HG02943 (cell line): ENCODE data around the gene GOLGA8A.
"Not testable (repeated sequence)": the region's sequence is repeated elsewhere in the genome, so short reads cannot be mapped to it uniquely, and the experiment has no call there.

Experiments used
- ATAC-seq: cut with Tn5 transposase; IDR thresholded peaks from one replicate; pipeline ENCODE4 v1.9.1; 2021; ENCODE audit warnings: mild to moderate bottlenecking, low read depth, moderate library complexity; ENCODE audit not compliant: unreplicated experiment

The GOLGA8A gene, protein sequence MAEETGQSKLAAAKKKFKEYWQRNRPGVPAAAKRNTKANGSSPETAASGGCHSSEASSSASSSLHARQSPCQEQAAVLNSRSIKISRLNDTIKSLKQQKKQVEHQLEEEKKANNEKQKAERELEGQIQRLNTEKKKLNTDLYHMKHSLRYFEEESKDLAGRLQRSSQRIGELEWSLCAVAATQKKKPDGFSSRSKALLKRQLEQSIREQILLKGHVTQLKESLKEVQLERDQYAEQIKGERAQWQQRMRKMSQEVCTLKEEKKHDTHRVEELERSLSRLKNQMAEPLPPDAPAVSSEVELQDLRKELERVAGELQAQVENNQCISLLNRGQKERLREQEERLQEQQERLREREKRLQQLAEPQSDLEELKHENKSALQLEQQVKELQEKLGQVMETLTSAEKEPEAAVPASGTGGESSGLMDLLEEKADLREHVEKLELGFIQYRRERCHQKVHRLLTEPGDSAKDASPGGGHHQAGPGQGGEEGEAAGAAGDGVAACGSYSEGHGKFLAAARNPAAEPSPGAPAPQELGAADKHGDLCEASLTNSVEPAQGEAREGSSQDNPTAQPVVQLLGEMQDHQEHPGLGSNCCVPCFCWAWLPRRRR

DNA sequence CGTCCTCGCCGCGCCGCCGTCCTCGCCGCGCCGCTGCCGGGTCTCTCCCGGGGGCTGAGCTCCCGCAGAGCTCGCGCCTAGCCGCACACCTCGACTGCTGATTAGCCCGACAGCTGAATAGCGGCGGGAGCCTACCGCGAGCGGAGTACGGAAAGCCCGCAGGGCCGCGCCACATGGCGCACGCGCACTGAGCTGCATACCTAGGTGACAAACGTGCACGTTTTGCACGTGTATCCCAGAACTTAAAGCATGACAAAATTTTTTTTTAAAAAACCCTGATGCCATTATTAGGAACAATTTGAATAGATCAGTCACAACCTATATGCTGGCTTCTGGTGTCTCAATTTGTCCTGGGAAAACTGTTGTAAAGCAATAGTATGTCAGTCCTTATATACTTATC, at the start of gene GOLGA8A:
GOLGA8A (minus strand) TSS at position 122 of the 400 bp plus-strand sequence. CDS start 48,117 bp downstream, outside the sequence.
- peak; percentile 59 for ATAC-seq

DNA sequence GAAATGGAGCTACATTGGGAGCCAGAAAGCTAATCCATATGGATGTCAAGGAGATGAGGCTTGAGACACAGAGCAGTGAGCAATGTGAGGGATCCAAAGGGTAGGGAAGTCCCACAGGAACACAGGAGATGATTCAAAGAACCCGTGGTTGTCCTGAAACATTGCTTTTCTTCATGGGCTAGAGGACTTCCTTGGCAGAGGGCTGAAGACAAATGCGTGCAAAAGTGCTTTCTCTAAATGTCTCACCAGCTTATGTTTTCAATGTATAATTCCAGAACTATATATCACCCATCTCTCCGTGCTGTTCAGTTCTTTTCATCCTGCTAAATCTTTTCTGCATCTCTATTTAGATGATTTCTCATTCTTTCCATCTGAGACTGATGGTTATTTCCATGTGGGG, 46.0 kb upstream of the GOLGA8A start:
- ATAC-seq, result no peak

DNA sequence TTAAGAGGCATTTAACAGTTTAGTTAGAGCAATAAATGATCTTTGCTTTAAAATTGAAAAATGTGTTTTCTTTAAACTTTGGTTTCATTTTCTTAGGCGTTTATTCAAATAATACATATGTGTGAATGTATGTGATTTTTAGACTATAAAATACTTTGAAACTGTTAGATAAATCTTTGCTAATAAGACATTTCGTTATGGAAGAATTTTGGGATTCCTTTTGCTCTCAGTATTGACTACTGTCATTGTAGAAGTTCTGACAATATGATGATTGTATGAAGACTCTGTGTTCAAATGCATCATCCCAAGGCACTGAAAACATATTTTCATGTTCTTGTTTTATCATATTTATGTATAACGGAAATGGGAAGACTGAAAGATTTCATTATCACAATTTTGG, 43.8 kb upstream of the GOLGA8A start:
- no peak for ATAC-seq

DNA sequence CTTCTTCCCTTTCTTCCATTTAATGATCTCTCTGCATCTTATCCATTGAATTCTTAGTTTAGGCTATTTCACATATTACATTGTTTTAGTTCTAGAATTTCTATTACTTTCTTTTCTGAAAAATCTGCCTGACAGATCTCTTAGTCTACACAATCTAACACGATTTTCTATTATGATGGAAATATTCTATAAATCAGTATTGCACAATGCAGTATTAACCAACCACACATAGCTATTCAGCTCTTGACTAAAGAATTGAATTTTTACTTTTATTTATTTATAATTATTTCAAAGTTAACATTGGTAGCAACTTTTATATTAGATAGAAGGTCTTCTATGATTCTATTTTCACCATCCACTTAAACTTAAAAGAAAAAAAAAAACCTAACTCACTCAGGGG, 36.2 kb upstream of the GOLGA8A start:
- ATAC-seq, result no peak

DNA sequence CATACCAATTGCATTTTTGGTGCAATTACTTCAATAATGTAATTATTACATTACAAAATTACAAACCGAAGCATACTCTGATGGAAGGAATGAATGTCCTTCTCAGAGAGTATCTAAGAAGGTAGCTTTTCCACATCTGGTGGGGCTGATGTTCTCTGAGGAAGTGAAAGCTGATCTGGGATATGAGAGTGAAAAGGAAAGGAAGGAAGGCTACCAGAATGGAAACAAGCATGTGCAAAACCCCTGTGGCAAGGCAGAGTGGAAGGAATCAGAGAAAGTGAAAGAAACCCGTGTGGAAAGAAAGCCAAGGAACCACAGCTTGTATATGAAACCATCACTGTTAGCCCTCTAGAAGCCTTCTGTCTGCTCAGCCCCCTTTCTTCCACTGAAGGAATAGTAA, 35.3 kb upstream of the GOLGA8A start:
- no peak for ATAC-seq

DNA sequence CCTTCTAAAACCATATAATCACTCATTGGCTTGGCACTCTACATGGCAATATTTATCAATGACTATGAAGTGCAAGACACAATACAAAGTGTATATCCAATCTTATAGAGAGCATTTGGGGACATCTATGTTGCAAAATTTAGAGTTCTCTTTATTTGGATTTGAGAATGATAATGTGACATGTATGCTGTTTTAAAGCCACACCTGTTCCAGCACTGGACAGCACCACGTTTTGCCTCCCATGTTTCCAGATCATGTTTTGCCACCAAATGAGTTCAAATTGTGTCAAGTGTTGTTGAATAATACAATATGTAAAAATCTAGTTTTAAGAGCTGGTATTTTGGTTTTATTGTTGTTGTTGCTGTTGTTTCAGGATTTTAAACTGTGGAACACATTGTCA, 33.3 kb upstream of the GOLGA8A start:
- ATAC-seq, result no peak

DNA sequence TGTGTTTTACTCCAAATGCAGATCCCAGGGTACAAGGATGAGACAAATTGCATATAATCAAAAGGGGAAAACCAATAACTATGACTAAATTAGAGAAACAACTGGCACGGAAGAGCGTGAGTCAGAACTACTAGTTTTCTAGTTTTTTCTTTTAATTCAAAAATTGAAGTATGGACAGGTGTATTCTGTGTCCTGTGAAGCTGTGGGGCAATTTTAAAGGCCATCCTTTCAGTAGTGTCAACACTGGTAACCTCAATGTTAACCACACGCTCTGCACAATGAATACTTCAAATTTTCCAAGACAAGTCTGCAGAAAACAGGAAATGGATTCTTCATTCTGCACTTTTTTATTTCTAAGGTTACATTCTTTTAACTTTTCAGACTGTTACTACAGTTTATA, 32.5 kb upstream of the GOLGA8A start:
- no peak for ATAC-seq

DNA sequence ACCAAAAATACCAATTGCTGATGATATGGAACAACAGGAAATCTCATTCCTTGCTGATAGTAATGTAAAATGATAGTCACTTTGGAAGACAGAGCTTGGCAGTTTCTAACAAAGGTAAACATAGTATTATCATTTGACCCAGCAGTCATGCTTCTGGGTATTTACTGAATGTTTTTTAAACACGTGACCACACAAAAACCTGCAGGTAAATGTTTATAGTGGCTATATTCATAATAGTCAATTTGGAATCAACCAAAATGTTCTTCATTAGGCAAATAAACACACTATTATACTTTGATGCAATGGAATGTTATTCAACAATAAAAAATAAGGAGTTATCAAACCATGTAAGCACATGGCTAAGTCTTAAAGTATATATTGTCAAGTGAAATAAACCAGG, 24.1 kb upstream of the GOLGA8A start:
- no peak for ATAC-seq

DNA sequence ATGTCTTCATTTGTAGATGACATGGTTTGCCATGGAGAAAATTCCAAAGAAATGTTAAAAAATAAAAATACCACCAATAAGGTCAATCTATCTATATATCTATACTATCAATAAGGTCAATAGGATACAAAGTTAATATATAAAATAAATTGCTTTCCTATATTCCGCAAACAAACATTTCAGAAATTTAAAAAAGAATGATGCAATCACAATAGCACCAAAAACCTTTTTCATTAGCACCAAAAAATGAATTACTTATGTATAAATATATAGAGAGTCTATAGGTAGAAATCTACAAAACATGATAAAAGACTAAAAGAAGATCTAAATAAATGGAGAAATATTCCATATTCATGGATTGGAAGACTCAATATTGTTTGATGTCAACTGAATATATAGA, 22.8 kb upstream of the GOLGA8A start:
- no peak for ATAC-seq

DNA sequence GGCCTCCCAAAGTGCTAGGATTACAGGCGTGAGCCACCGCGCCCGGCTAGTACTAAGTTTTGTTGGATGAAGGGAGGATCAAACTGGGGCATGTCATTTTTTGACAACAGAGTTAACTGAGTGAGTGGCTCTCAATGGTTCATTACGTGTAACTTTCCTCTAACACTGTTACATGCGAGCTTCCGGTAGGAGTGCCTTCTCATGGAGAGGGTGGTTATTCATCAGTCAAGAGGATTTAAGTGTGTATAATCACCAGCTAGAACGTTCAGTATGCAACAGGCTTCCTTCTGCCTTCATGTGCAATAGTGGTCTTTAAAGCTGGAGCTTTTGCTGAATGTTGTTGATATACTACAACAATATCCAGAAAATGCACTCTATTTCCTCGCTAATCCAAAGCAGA, 19.1 kb upstream of the GOLGA8A start:
- no peak for ATAC-seq

DNA sequence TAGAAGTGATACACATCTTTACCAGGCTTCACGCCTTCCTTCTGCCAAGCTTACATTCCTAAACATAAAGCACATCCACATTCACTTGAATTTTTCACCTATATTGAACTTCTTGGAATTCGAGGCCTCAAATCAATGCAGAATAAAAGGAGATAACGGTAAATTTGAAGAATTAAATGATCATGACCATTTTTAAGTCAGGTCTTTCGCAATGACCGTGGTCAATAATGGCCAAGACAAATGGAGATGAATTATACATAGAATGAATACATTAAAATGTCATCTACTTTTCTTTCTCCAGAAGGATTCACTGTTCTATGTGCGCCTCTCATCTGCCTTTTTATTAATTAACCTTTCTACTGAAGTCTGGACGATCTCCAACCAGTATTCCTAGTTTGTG, 5.3 kb upstream of the GOLGA8A start:
- ATAC-seq, result no peak

DNA sequence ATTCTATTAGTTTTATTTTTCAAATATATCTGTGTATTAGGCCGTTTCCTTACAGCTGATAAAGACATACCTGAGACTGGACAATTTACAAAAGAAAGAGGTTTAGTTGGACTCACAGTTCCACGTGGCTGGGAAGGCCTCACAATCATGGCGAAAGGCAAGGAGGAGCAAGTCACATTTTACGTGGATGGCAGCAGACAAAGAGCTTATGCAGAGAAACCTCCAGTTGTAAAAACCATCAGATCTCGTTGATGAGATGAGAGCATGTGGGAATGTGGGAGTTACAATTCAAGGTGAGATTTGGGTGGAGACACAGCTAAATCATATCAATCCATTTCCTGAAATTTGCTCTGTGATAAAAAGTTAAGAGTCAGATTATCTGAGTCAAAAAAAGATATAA, 2.3 kb upstream of the GOLGA8A start:
- no peak for ATAC-seq

DNA sequence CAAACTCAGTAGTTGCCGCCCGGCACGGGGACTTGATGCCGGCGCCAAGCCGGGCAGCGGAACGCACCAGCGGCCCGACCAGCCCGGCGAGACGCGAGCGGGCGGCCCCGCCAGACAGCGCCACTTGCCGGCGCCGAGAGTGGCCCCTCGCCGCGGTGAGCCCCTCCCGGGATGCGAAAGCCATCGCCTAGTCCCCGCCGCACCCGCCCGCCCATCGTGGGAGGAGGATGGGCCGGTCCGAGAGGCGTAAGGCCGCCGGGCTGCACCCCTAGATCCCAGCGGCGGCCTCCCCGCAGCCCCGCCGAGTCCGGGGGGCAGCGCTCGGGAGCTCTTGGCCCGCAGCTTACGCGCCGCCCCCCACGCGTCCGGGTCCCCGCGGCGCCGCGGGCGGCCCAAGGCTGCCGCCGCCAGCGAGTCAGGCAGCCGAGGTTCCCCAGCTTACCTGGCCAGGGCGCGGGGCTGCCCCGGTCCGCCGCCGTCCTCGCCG, 609 bp downstream of the GOLGA8A start:
- ATAC-seq, result no peak

DNA sequence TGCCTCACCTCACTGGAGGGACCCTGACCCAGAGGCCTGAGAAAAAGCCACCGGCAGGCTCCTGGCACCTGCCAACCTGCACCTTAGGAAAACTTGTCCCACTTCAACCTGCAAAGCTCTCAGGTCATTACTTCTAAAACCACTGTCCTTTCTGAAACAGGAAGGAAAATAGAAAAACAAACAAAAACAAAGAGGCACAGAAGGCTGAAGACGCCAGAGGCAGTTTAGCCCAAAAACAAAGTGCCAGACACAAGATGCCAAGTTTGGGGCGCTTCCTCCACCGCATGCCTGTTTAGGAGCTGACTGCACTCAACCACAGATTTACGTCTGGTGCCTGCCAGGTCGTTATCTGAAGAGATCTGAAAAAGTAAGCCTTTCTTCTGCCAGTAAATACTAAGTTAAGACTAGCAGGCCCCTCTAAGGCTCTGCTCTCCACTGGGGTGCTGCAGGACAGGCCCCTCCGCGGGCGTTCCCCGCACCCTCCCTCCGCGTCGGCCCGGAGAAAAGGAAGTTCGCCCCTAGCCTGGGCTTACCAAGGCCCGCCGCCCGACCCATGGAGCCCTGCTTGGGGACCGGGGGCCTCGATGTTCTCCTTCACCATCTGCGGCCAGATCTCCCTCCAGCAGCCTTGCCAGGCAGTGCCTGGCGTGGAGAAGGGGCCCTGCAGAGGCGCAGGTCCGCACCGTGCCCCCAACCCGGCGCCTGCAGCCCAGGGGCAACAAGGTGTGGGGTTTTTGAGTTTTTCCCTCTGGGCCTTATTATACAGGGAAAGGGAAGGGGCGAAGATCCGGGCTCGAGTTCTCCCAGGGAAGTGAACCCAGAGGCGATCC, 1.3 kb downstream of the GOLGA8A start:
- ATAC-seq, result no peak

DNA sequence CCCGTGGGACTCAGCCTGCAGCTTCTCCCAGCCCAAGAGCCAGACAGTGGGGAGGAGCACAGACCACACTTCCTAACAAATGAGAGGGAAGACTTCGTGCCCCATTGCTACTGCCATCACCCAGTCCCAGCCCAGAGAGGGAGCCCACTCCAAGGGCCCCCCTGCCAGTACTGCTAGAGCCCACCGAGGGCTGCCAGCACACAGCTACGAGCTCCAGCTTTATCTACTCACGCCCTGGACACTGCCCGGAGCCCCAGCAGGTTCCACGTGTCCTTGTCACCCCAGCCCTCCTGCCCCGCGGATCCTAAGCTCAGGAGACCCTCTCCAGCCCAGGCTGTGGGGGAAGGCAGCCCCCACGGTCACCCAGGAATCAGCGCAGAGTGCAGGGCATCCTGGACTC, 1.9 kb downstream of the GOLGA8A start:
- no peak for ATAC-seq

DNA sequence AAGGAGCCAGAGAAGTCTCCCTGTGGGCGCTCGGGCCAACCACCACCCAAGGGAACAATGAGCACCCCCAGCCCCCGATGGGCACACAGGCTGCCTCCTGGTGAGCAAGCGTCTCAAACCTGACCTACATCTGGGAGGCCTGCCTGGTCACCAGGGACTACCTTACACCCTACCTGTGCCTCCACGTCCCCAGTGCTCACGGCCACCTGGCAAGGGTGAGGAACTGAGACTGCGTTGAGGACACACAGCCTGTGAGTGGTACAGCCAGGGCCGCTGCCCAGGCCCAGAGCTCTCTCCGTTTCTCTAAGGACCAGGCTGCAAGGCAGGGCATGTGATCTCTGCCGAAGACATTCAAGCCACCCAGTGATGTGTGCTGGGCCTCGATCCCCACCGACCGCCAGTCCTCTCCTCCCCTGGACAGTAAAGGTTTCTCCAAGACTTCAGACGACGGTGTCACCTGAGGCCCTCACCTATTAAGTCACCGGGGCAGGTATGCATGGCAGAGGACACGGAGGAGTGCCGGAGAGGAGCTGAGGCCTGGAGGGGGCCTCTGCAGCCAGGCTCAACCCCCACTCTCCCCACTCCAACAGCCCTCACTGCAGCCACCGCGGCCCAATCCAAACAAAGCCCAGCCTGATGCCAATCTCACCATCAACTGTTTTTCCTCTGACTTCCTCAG, 2.8 kb downstream of the GOLGA8A start:
- no peak for ATAC-seq

DNA sequence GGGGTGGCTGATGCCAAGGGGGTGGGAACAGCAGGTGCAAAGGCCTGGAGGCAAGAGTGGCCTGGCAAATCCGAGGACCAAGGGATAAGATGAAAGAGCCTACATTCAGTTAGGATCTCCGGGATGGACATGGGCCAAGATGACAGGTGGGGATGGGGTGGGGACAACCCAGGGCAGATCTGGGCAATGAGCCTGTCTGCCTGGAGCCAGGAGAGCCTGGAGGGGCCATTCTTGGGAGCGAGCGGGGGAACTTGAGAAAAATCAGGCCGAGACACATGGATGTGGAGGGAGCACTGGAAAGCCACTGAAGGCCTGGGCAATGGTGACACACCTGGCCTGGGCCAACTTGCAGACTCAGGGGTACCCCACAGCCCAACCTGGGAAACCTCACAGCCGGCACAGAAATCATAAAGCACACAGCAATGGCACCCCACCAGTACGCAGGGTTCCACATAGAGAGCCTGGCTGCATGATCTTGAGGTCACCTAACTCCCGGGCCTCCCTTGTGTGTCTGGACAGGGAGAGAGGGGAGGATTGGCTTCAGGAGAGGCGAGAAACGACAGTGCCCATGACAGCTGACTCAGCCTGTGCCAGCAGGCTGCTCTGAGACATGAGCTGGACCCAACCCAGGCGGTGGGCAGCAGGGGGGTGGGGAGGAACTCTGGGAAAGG, 3.5 kb downstream of the GOLGA8A start:
- ATAC-seq, result not testable (repeated sequence)

DNA sequence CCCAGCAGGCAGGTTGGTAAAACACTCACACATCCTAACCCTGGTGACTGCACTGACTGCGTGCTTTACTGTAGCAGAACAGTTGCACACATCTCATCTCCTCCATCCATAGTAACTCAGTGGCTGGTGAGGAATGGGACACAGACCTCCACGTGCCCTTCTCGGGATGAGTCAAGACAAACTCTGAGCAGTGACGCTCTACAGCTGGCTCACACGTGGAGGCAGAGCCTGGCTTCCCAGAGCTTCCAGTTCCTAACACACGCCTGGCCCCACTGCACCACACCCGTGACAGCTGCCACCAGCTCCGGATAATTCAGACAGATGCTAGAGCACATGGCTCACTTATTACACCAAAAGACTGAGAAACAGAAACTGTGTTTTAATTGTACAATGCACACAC, 7.0 kb downstream of the GOLGA8A start:
- not testable (repeated sequence) for ATAC-seq

DNA sequence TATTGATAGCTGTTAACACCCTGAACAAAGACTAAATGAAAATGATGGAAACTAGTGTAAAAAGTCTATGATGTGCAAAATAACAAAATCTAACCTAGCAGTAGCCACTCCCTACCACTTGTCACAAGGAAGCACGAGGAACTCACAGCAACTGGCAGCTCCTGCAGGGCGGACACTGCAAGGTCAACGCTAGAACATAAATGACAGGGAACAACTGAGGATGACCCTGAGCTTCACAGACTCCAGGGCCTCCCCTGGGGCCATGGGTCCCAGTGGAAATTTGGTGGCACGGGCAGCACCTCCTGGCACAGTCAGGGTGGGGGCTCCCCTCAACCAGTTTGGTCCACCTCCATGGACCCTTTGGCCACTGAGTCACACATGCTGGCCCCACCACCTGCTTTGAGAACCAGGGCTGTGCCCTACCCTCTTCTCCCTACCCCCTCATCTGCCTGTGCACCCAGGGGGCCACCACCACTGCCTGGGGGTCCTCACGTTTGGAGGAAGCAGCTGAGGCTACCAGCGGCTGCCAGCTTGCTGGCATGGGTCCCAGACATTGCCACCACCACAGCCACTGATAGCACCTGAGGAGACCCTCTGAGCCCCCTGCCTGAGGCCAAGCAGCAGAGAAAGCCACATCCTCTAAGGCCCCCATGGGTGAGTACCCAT, 14.1 kb downstream of the GOLGA8A start:
- not testable (repeated sequence) for ATAC-seq

DNA sequence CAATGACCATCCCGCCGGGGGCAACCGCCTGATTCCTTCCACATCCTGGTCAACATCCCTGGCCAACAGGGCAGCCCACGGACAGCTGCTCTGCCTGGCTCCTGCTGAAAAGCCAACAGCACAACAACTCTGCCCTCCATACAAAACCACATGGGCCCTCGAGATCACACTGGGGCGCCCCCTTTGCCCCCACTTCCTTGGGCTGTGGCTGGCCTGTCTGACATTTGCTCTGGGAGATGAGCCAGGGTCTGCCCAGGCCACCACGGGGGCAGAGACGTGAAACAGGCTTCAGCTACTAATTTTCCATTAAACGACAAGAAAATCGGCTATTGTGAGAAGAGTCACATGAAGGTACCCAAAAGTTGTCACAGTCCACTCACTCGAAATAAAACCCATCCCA, 16.7 kb downstream of the GOLGA8A start:
- not testable (repeated sequence) for ATAC-seq
